Measurements from ENCODE around the gene AFF1. TPM values are rescaled to one million over a fixed set of nuclear protein-coding genes. Genes with fewer than 3 reads are reported as not detected.

The AFF1 gene
- total RNA-seq, 4 donors from 2014 or later, result 22.9 to 47.1 (median 34.0) TPM

- Histone ChIP-seq H3K9me3 (no peaks in the 10 kb centered on the region), H3K27ac (peak overlapping the region; percentile 20 to 82 (median 57)), H3K4me3 (no peak overlapping the region), H3K27me3 (no peaks in the 10 kb centered on the region), H3K4me1 (peaks cover 11 to 64% (median 21%) of the 10 kb centered on the region in 3 donors), H3K36me3 (peaks cover 0 to 36% (median 8%) of the 10 kb centered on the region in 3 donors)
- 53 to 67% methylated on average over 7 of the region's 7 CpGs for WGBS, 2 donors
- DNase-seq, result no peak
- intact Hi-C loops (cut with DNase I), result no loop called here
- TF ChIP-seq, protein P1, sequence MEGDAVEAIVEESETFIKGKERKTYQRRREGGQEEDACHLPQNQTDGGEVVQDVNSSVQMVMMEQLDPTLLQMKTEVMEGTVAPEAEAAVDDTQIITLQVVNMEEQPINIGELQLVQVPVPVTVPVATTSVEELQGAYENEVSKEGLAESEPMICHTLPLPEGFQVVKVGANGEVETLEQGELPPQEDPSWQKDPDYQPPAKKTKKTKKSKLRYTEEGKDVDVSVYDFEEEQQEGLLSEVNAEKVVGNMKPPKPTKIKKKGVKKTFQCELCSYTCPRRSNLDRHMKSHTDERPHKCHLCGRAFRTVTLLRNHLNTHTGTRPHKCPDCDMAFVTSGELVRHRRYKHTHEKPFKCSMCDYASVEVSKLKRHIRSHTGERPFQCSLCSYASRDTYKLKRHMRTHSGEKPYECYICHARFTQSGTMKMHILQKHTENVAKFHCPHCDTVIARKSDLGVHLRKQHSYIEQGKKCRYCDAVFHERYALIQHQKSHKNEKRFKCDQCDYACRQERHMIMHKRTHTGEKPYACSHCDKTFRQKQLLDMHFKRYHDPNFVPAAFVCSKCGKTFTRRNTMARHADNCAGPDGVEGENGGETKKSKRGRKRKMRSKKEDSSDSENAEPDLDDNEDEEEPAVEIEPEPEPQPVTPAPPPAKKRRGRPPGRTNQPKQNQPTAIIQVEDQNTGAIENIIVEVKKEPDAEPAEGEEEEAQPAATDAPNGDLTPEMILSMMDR (IDR thresholded peaks at IDR 0.05), result no peak
- no peak for TF ChIP-seq POLR2A (IDR thresholded peaks at IDR 0.05)
These were observed 166.9 kb downstream of the AFF1 start for GRCh38 chr4:87101543-87102199.

GRCh38 chr4:87103086-87103485, 168.3 kb downstream of the AFF1 start:
- TF ChIP-seq, protein P1 (IDR thresholded peaks at IDR 0.05), result no peak
- intact Hi-C loops (cut with DNase I), result no loop called here

GRCh38 chr4:87103691-87104187, 168.9 kb downstream of the AFF1 start:
- Histone ChIP-seq H3K4me3 (no peak overlapping the region), H3K36me3 (peaks cover 0 to 48% (median 13%) of the 10 kb centered on the region in 3 donors), H3K27ac (peak overlapping the region; percentile 59 to 82 (median 80)), H3K9me3 (no peaks in the 10 kb centered on the region), H3K4me1 (peaks cover 11 to 69% (median 35%) of the 10 kb centered on the region in 3 donors), H3K27me3 (no peaks in the 10 kb centered on the region)
- no peak for DNase-seq
- intact Hi-C loops (cut with DNase I), result no loop called here
- 34 to 37% methylated on average over 2 of the region's 2 CpGs for WGBS, 2 donors
- TF ChIP-seq, protein P1 (IDR thresholded peaks at IDR 0.05), result no peak

More at GRCh38 chr4:87103086-87103485, 168.3 kb downstream of the AFF1 start:
- Histone ChIP-seq H3K27ac (peak overlapping the region in 3 of 4 donors; percentile 36 to 82 (median 81)), H3K27me3 (no peaks in the 10 kb centered on the region), H3K4me3 (no peak overlapping the region), H3K36me3 (peaks cover 0 to 41% (median 9%) of the 10 kb centered on the region in 3 donors), H3K4me1 (peaks cover 11 to 67% (median 28%) of the 10 kb centered on the region in 3 donors), H3K9me3 (no peaks in the 10 kb centered on the region)
- WGBS, 2 donors, result 52 to 70% methylated on average over 1 of the region's 1 CpG
- DNase-seq, result no peak

GRCh38 chr4:87105101-87105845, 170.5 kb downstream of the AFF1 start:
- Histone ChIP-seq H3K9me3 (no peaks in the 10 kb centered on the region), H3K4me1 (peaks cover 11 to 77% (median 35%) of the 10 kb centered on the region in 3 donors), H3K36me3 (peaks cover 0 to 49% (median 9%) of the 10 kb centered on the region in 3 donors), H3K27ac (peak overlapping the region in 2 of 4 donors; percentile 2 to 82), H3K27me3 (no peaks in the 10 kb centered on the region), H3K4me3 (no peak overlapping the region)
- intact Hi-C loops (cut with DNase I), result no loop called here
- no peak for DNase-seq
- WGBS, 2 donors, result 66 to 69% methylated on average over 5 of the region's 5 CpGs
- TF ChIP-seq, protein P1 (IDR thresholded peaks at IDR 0.05), result no peak
- no peak for TF ChIP-seq POLR2A (IDR thresholded peaks at IDR 0.05)

GRCh38 chr4:87108142-87108546, 173.3 kb downstream of the AFF1 start:
- no peaks in the 10 kb centered on the region for H3K27me3 ChIP-seq
- DNase-seq, result no peak
- peaks cover 0 to 69% (median 9%) of the 10 kb centered on the region in 3 donors for H3K36me3 ChIP-seq
- whole genome bisulfite sequencing, 2 donors, result 31 to 61% methylated on average over 4 to 5 of the region's 5 CpGs
- H3K9me3 ChIP-seq, result no peaks in the 10 kb centered on the region
- peak overlapping the region; percentile 41 to 79 (median 72) for H3K27ac ChIP-seq
- no peak for TF ChIP-seq POLR2A (IDR thresholded peaks at IDR 0.05)
- TF ChIP-seq, protein P1 (IDR thresholded peaks at IDR 0.05), result no peak
- intact Hi-C loops (cut with DNase I), result no loop called here
- no peak overlapping the region for H3K4me3 ChIP-seq
- H3K4me1 ChIP-seq, result peaks cover 11 to 55% (median 27%) of the 10 kb centered on the region in 3 donors

All from esophagus squamous epithelium (tissue), 5 donors.